Amygdala (tissue), 56 donors: ENCODE data around the gene ITGA8.

Experiments
- DNase-seq, 56 donors: peaks; one replicate each; lab custom pipeline; 2025; lab: John Stamatoyannopoulos, UW

Gene ITGA8

GRCh38 chr10:15518250-15518649 lies 201.5 kb downstream of the ITGA8 start:
- DNase-seq: no peak

GRCh38 chr10:15516256-15517085 lies 203.3 kb downstream of the ITGA8 start:
- no peak for DNase-seq

- peak in 41 of 56 donors; percentile 2 to 76 (median 27) for DNase-seq
Measured at GRCh38 chr10:15515202-15515601, 204.5 kb downstream of the ITGA8 start.

GRCh38 chr10:15510963-15511362 lies 208.8 kb downstream of the ITGA8 start:
- no peak for DNase-seq

GRCh38 chr10:15505329-15505728 lies 214.4 kb downstream of the ITGA8 start:
- no peak for DNase-seq

- no peak for DNase-seq
Measured at GRCh38 chr10:15504101-15504840, 215.5 kb downstream of the ITGA8 start.

- no peak for DNase-seq
Measured at GRCh38 chr10:15494850-15495506, 224.7 kb downstream of the ITGA8 start.

GRCh38 chr10:15491856-15492642 lies 227.7 kb downstream of the ITGA8 start:
- DNase-seq: no peak

- DNase-seq: no peak
Measured at GRCh38 chr10:15489431-15489830, 230.3 kb downstream of the ITGA8 start.

GRCh38 chr10:15487376-15487775 lies 232.3 kb downstream of the ITGA8 start:
- DNase-seq: no peak

- DNase-seq: no peak
Measured at GRCh38 chr10:15486404-15486803, 233.3 kb downstream of the ITGA8 start.

- DNase-seq: no peak
Measured at GRCh38 chr10:15485684-15486316, 233.9 kb downstream of the ITGA8 start.

- DNase-seq: no peak
Measured at GRCh38 chr10:15485027-15485426, 234.7 kb downstream of the ITGA8 start.

- no peak for DNase-seq
Measured at GRCh38 chr10:15484128-15484527, 235.6 kb downstream of the ITGA8 start.

- no peak for DNase-seq
Measured at GRCh38 chr10:15483215-15484075, 236.3 kb downstream of the ITGA8 start.

GRCh38 chr10:15482156-15482555 lies 237.6 kb downstream of the ITGA8 start:
- no peak for DNase-seq

GRCh38 chr10:15478950-15479349 lies 240.8 kb downstream of the ITGA8 start:
- no peak for DNase-seq

GRCh38 chr10:15478429-15478828 lies 241.3 kb downstream of the ITGA8 start:
- DNase-seq: no peak

GRCh38 chr10:15476337-15476736 lies 243.4 kb downstream of the ITGA8 start:
- DNase-seq: no peak
